Choroid plexus epithelial cell (primary cell): Measurements from ENCODE around the gene THAP5.

ENCODE experiments used
- DNase-seq: peaks from one replicate; pipeline ENCODE4 v3.0.0-alpha.2; 2010; ENCODE audit warnings: low read depth
- H3K4me3 ChIP-seq: 2 replicates; pipeline ENCODE4 v1.5.1; 2011; ENCODE audit warnings: low read depth, mild to moderate bottlenecking, control low read depth, low read length, moderate library complexity
- CTCF ChIP-seq: conservative IDR thresholded peaks from 2 replicates; pipeline ENCODE4 v1.5.1; 2011; ENCODE audit warnings: low read depth, mild to moderate bottlenecking, control low read depth, inconsistent platforms, low read length, moderate library complexity

Gene THAP5

DNA sequence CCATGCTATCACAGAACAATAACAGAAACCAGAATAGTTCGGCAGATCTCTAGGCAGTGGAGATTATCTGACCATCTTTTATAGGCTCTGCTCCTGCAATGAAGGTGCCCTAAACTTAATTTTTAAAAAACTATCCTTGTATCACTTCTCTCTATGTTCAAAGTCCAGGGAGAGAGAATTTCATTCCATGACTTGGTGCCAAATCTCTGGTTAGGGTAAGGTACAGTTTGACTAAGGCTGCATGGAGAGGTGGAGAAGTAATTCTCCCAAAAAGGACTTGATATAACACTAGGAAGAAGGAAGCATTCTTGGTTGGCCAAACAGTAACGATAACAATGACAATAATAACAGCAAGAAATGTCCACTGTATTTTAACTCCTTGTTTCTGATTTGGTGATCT lies 40.1 kb upstream of the THAP5 start:
- DNase-seq, result no peak
- TF ChIP-seq CTCF, result no peak
- no peak overlapping the region for H3K4me3 ChIP-seq

DNA sequence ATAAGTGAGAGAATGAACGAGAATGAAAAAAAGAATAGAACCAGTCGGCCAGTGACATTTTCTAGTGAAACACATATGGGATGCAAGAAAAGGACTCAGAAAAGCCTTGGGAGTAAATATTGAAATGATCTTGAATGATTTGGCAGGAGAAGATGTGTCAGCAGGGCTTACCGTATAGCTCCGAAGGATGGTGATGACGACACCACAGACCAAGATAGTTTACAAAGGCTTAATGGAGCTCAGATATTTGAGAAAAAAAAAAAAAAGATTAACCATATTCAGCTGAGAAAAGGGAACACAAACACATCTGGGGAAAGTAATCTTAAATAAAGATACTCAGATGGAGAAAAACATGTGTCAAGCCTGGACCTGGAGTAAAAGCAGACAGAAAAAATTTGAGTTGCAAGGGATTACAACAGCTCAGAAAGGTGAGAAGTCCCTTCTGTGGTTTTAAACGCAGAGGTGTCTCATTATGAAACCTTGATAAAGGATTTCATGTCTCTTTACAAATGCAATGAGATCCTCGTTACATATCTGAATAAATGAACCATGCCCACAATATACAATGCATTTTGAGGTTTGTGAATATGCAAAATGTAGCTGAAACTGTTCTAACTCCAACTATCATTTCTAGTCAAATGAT lies 36.2 kb upstream of the THAP5 start:
- TF ChIP-seq CTCF, result no peak
- no peak overlapping the region for H3K4me3 ChIP-seq
- DNase-seq, result no peak

- TF ChIP-seq CTCF, result no peak
- H3K4me3 ChIP-seq, result no peak overlapping the region
- no peak for DNase-seq
Observed at GRCh38 chr7:108604307-108605077, 35.0 kb upstream of the THAP5 start.

GRCh38 chr7:108603656-108604306 lies 34.3 kb upstream of the THAP5 start:
- no peak for DNase-seq
- H3K4me3 ChIP-seq, result no peak overlapping the region
- TF ChIP-seq CTCF, result no peak

- H3K4me3 ChIP-seq, result no peak overlapping the region
- DNase-seq, result no peak
- no peak for TF ChIP-seq CTCF
Observed at GRCh38 chr7:108600399-108600798, 30.9 kb upstream of the THAP5 start.

DNA sequence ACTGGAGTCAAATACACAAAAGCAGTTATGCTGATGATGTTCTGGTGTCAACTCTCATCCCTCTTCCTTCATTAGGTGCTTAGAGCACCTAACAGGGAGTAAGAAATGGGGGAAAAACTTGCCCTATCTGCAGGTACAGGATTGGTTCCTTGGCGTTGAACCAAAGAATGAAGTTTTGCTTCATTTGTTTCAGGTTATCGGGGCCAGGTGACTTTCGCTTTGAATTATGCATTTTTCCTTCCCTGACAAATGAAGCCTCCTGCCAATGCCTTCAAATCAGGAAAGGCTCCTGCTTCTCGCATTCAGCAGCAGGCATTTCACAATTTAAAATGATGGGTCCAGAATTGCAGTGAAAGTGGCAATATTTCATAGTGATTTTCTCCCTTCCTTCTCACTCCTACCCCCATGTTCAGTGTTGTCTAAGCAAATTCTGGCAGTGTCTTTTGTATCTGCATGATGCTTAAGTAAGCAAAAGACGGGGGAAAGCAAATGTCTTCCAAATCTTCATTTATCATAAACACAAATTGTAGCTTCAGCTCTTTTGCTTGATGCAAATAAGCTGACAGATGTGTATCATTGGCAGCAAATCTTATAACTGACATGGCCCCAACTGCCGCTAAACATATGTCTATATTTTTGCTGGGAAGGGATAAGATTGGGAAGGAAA lies 29.5 kb upstream of the THAP5 start:
- TF ChIP-seq CTCF, result no peak
- DNase-seq, result no peak
- H3K4me3 ChIP-seq, result no peak overlapping the region
